K562 (cell line): Measurements from ENCODE around the gene PDCD5. TPM values are rescaled to one million over a fixed set of nuclear protein-coding genes. Genes with fewer than 3 reads are reported as not detected.

Experiments
- ARNT ChIP-seq, 2 experiments: fragments of 450-650 bp; IDR thresholded peaks; 2 replicates each; pipeline ENCODE4 v1.6.1; 2016; ENCODE audit warnings: mild to moderate bottlenecking in 1 of 2
- ATF7 ChIP-seq: fragments of 450-650 bp; IDR thresholded peaks from 2 replicates; pipeline ENCODE4 v1.7.1; 2014; ENCODE audit warnings: mild to moderate bottlenecking, moderate library complexity
- BCOR ChIP-seq: fragments of 450-650 bp; IDR thresholded peaks from 2 replicates; pipeline ENCODE4 v1.6.1; 2016
- BHLHE40 ChIP-seq: IDR thresholded peaks from 2 replicates; pipeline ENCODE4 v1.6.1; 2011; ENCODE audit warnings: low read length, improper control_type of control experiment
- CBFA2T2 ChIP-seq: fragments of 450-650 bp; conservative IDR thresholded peaks from 2 replicates; pipeline ENCODE4 v1.6.1; 2017; ENCODE audit warnings: mild to moderate bottlenecking
- CREM ChIP-seq: IDR thresholded peaks from 2 replicates; pipeline ENCODE4 v1.6.1; 2014; ENCODE audit warnings: antibody characterized with exemption, low read depth
- DACH1 ChIP-seq: fragments of 450-650 bp; IDR thresholded peaks from 2 replicates; pipeline ENCODE4 v1.6.1; 2018; ENCODE audit not compliant: partially characterized antibody
- ELK1 ChIP-seq: sonication (generic); formaldehyde crosslinking; IDR thresholded peaks from 2 replicates; pipeline ENCODE4 v1.8.1; 2022; ENCODE audit warnings: missing genetic modification reagents
- HMBOX1 ChIP-seq: sonication (generic); IDR thresholded peaks from 2 replicates; pipeline ENCODE4 v1.6.1; 2016
- JUNB ChIP-seq: fragments of 450-650 bp; formaldehyde crosslinking; conservative IDR thresholded peaks from 2 replicates; pipeline ENCODE4 v1.4.0; 2020; ENCODE audit warnings: mild to moderate bottlenecking
- MEF2D ChIP-seq: conservative IDR thresholded peaks from 2 replicates; pipeline ENCODE4 v1.6.1; 2016; ENCODE audit warnings: low read depth, missing genetic modification characterization, missing compliant biosample characterization
- MNT ChIP-seq, 2 experiments: fragments of 450-650 bp; conservative IDR thresholded peaks; 2 replicates each; pipeline ENCODE4 v1.6.1; 2017; ENCODE audit warnings: mild to moderate bottlenecking in 2 of 2, moderate library complexity in 2 of 2
- MTA2 ChIP-seq: fragments of 450-650 bp; IDR thresholded peaks from 2 replicates; pipeline ENCODE4 v1.6.1; 2016; ENCODE audit warnings: low read depth
- MTF1 ChIP-seq: fragments of 250-450 bp; sonication (Bioruptor Pico); IDR thresholded peaks from 2 replicates; pipeline ENCODE4 v1.9.0; 2021; ENCODE audit warnings: moderate library complexity, mild to moderate bottlenecking, inconsistent platforms, borderline replicate concordance
- NONO ChIP-seq, 2 experiments: fragments of 200-400 bp in 1 of 2; fragments of 450-650 bp in 1 of 2; formaldehyde crosslinking in 1 of 2; IDR thresholded peaks; 2 replicates each; pipeline ENCODE4 v1.6.1; 2017; ENCODE audit warnings: low read depth in 2 of 2, mild to moderate bottlenecking in 2 of 2, moderate library complexity in 2 of 2, low read length in 1 of 2
- NR3C1 ChIP-seq: sonication (generic); formaldehyde crosslinking; IDR thresholded peaks from 2 replicates; pipeline ENCODE4 v1.8.1; 2022; ENCODE audit warnings: missing genetic modification reagents
- NRF1 ChIP-seq, 2 experiments: fragments of 450-650 bp; IDR thresholded peaks in 1 of 2; conservative IDR thresholded peaks in 1 of 2; 2 replicates each; pipeline ENCODE4 v1.6.1; 2014; ENCODE audit warnings: mild to moderate bottlenecking in 2 of 2
- POLR2A ChIP-seq: fragments of 450-650 bp; conservative IDR thresholded peaks from 2 replicates; pipeline ENCODE4 v1.6.1; 2016
- RBM39 ChIP-seq: fragments of 200-400 bp; formaldehyde crosslinking; optimal IDR thresholded peaks from 2 replicates; pipeline ENCODE3; 2018; ENCODE audit warnings: low read depth, low read length
- SMAD3 ChIP-seq: fragments of 450-650 bp; formaldehyde crosslinking; conservative IDR thresholded peaks from 2 replicates; pipeline ENCODE4 v1.4.0; 2020; ENCODE audit warnings: mild to moderate bottlenecking
- ZC3H11A ChIP-seq: IDR thresholded peaks from 2 replicates; pipeline ENCODE4 v1.6.1; 2012; ENCODE audit warnings: low read depth, low read length, improper control_type of control experiment
- ZHX1 ChIP-seq: fragments of 150-350 bp; conservative IDR thresholded peaks from 2 replicates; pipeline ENCODE4 v1.6.1; 2014; ENCODE audit warnings: low read length
- ZNF239 ChIP-seq: fragments of 250-450 bp; sonication (Bioruptor Pico); IDR thresholded peaks from 2 replicates; pipeline ENCODE4 v1.4.0; 2020; ENCODE audit warnings: mild to moderate bottlenecking
- ZNF253 ChIP-seq: fragments of 250-450 bp; sonication (Bioruptor Pico); conservative IDR thresholded peaks from 2 replicates; pipeline ENCODE4 v1.6.1; 2021; ENCODE audit warnings: mild to moderate bottlenecking
- ZNF408 ChIP-seq: fragments of 250-450 bp; sonication (Bioruptor Pico); IDR thresholded peaks from 2 replicates; pipeline ENCODE4 v1.4.0; 2020; ENCODE audit warnings: low read depth, mild to moderate bottlenecking, moderate library complexity
- ZNF436 ChIP-seq: fragments of 250-450, 450-650 bp; sonication (Bioruptor Pico); formaldehyde crosslinking; IDR thresholded peaks from 2 replicates; pipeline ENCODE4 v1.7.0; 2020; ENCODE audit warnings: mild to moderate bottlenecking
- polyA plus RNA-seq, 8 experiments: library from polyadenylated mRNA; depleted of rRNA in 4 of 8; stranded (reverse) in 5 of 8; unstranded in 3 of 8; fragments of >200 nt; fragmentation: Nextera tagmentation in 2 of 8; fragmentation: Illumina TruSeq in 1 of 8; extraction: Ambion mirVana in 2 of 8; extraction: Trizol in 1 of 8; gene quantifications; 2 replicates each; pipeline versions ENCODE4 v1.2.1 to v1.2.3, GENCODE V29; 2011 to 2014; ENCODE audit warnings: inconsistent platforms in 1 of 8, missing spikeins in 1 of 8
- total RNA-seq, 7 experiments: library from RNA; depleted of rRNA in 6 of 7; stranded (reverse); fragments of >200 nt in 6 of 7; fragmentation: Illumina TruSeq in 2 of 7; extraction: Trizol in 2 of 7; gene quantifications; 2 replicates each; pipeline versions ENCODE4 v1.2.1 to v1.2.3, GENCODE V29; 2011 to 2021; ENCODE audit warnings: low replicate concordance in 1 of 7

Gene PDCD5
- total and polyA plus RNA-seq, 9 of the 15 experiments (the other 6 are each of a cell fraction or from before 2014, with no cell fraction given) = 122 to 322 (median 269) TPM

GRCh38 chr19:32580901-32581704 lies at the start of gene PDCD5 (continued):
- no peak for TF ChIP-seq ZHX1
- no peak for TF ChIP-seq MTF1
- no peak for TF ChIP-seq ELK1 (CRISPR knock-in tag)
- TF ChIP-seq ZC3H11A = no peak
- no peak for TF ChIP-seq MEF2D
- TF ChIP-seq BCOR = no peak
- peak; percentile 96 for TF ChIP-seq NRF1 (conservative IDR thresholded peaks at IDR 0.05 in 1 of 2, IDR thresholded peaks at IDR 0.05 in 1 of 2)
- TF ChIP-seq ZNF408 (CRISPR knock-in tag) = no peak
- TF ChIP-seq DACH1 = no peak
- no peak for TF ChIP-seq CBFA2T2
- TF ChIP-seq ATF7 = peak; percentile 70
- TF ChIP-seq HMBOX1 = no peak
- peak; percentile 36; the same call in 1 of the 2 replicates for TF ChIP-seq BHLHE40
- no peak for TF ChIP-seq MTA2
- no peak for TF ChIP-seq SMAD3
- peak; percentile 54; the same call in 1 of the 2 replicates for TF ChIP-seq CREM
- no peak for TF ChIP-seq JUNB (CRISPR knock-in tag)
- no peak for TF ChIP-seq ZNF253 (CRISPR knock-in tag)
- TF ChIP-seq NR3C1 = no peak
- no peak for TF ChIP-seq ZNF436 (CRISPR knock-in tag)
- TF ChIP-seq MNT (conservative IDR thresholded peaks at IDR 0.05) = peak in 1 of 2 experiments; percentile 57
- peak; percentile 45 to 77; a peak in 2 of 4 replicates for TF ChIP-seq NONO (IDR thresholded peaks at IDR 0.05; ENCODE audit: low read depth in 2 of 2, low read length in 1 of 2)
- no peak for TF ChIP-seq RBM39
- TF ChIP-seq POLR2A = peak; percentile 82
- no peak for TF ChIP-seq ZNF239
- no peak for TF ChIP-seq ARNT (IDR thresholded peaks at IDR 0.05)
